GM19468 (cell line): Measurements from ENCODE around the gene P2RY4.
"Not testable (repeated sequence)": the region's sequence is repeated elsewhere in the genome, so short reads cannot be mapped to it uniquely, and the experiment has no call there.

Experiments used
- ATAC-seq: cut with Tn5 transposase; IDR thresholded peaks from one replicate; pipeline ENCODE4 v1.9.1; 2021; ENCODE audit warnings: mild to moderate bottlenecking, moderate library complexity, moderate number of reproducible peaks; ENCODE audit not compliant: unreplicated experiment; ENCODE audit errors: extremely low read depth

Gene P2RY4

GRCh38 chrX:70260104-70260503 lies at the start of gene P2RY4:
Gene P2RY4 (minus strand): TSS chrX:70260204. CDS start chrX:70259624, 580 bp downstream.
- ATAC-seq: no peak

- no peak for ATAC-seq
Measured at GRCh38 chrX:70301716-70302115, 41.7 kb upstream of the P2RY4 start.

- no peak for ATAC-seq
Measured at GRCh38 chrX:70293621-70294020, 33.6 kb upstream of the P2RY4 start.

GRCh38 chrX:70292788-70293187 lies 32.8 kb upstream of the P2RY4 start:
- no peak for ATAC-seq

- peak; percentile 95 for ATAC-seq
Measured at GRCh38 chrX:70289793-70290770, 30.1 kb upstream of the P2RY4 start, which contains the start of the genes KIF4A and PDZD11. Gene KIF4A (plus strand): TSS chrX:70290104. CDS start chrX:70290459, 355 bp downstream. Gene PDZD11 (minus strand): TSS chrX:70289927. CDS start chrX:70289341, 586 bp downstream.

GRCh38 chrX:70289168-70289792 lies 29.3 kb upstream of the P2RY4 start:
- no peak for ATAC-seq

- ATAC-seq: no peak
Measured at GRCh38 chrX:70281951-70282350, 21.9 kb upstream of the P2RY4 start, which contains the start of gene RAB41. Gene RAB41 (plus strand): TSS chrX:70282172. CDS start chrX:70282218, 46 bp downstream.

GRCh38 chrX:70280573-70280972 lies 20.6 kb upstream of the P2RY4 start:
- no peak for ATAC-seq

GRCh38 chrX:70279081-70279480 lies 19.1 kb upstream of the P2RY4 start:
- ATAC-seq: no peak

- not testable (repeated sequence) for ATAC-seq
Measured at GRCh38 chrX:70274029-70274428, 14.0 kb upstream of the P2RY4 start.

- ATAC-seq: no peak
Measured at GRCh38 chrX:70268034-70268433, 8.0 kb upstream of the P2RY4 start, which contains the start of gene ARR3. Gene ARR3 (plus strand): TSS chrX:70268334. CDS start chrX:70269386, 1,052 bp downstream.

- ATAC-seq: no peak
Measured at GRCh38 chrX:70264784-70265183, 4.8 kb upstream of the P2RY4 start.

GRCh38 chrX:70262952-70263567 lies 3.1 kb upstream of the P2RY4 start:
- ATAC-seq: no peak

- ATAC-seq: no peak
Measured at GRCh38 chrX:70257423-70258288, 2.3 kb downstream of the P2RY4 start.

- ATAC-seq: no peak
Measured at GRCh38 chrX:70255452-70255851, 4.6 kb downstream of the P2RY4 start.

GRCh38 chrX:70254909-70255308 lies 5.1 kb downstream of the P2RY4 start:
- no peak for ATAC-seq

GRCh38 chrX:70254063-70254400 lies 6.0 kb downstream of the P2RY4 start:
- ATAC-seq: no peak

GRCh38 chrX:70253377-70254062 lies 6.5 kb downstream of the P2RY4 start:
- no peak for ATAC-seq

- ATAC-seq: no peak
Measured at GRCh38 chrX:70252491-70252890, 7.5 kb downstream of the P2RY4 start.
